Neural progenitor cell (in vitro differentiated cells): Measurements from ENCODE around the gene RGS7.

Experiments used
- CTCF ChIP-seq: fragments of 200-600 bp; sonication (generic); IDR thresholded peaks from 2 replicates; pipeline ENCODE4 v1.5.1; 2017; ENCODE audit warnings: antibody characterized with exemption, mild to moderate bottlenecking
- EZH2 ChIP-seq: fragments of 200-600 bp; sonication (generic); IDR thresholded peaks from 2 replicates; pipeline ENCODE4 v1.6.1; 2017; ENCODE audit warnings: antibody characterized with exemption, mild to moderate bottlenecking, moderate library complexity

GRCh38 chr1:241180569-241180968 is 176.4 kb downstream of the RGS7 start:
- TF ChIP-seq EZH2, result no peak
- TF ChIP-seq CTCF, result no peak
